Naive thymus-derived CD8-positive, alpha-beta T cell (primary cell): ENCODE results near the gene BUD13. TPM values are rescaled to one million over a fixed set of nuclear protein-coding genes. Genes with fewer than 3 reads are reported as not detected.

Experiments
- ATAC-seq, 2 donors: fragments of 150-1000 bp; cut with Tn5 transposase in 1 of 2; sonication (Bioruptor Pico), chemical (Tn5 transposase) in 1 of 2; 1 replicate in 1 of 2; 2 replicates in 1 of 2; pipeline ENCODE4 v1.10.0; 2021; ENCODE audit warnings: mild to moderate bottlenecking in 2 of 2, moderate library complexity in 2 of 2
- POLR2A ChIA-PET: fragments of 350-600 bp; sonication (Branson Sonifier 250); formaldehyde crosslinking; loops from one replicate; lab custom pipeline; 2021; ENCODE audit warnings: antibody characterized with exemption; lab: Charles Lee
- DNase-seq, 10 donors: peaks; one replicate each; pipeline versions ENCODE4 v3.0.0 to v3.0.0-alpha.2; 2020 to 2022
- H3K27ac Mint-ChIP-seq, 10 donors: one replicate each; pipeline ENCODE4 v1.8.0; 2020 to 2022; ENCODE audit warnings: mild to moderate bottlenecking in 10 of 10, mixed read lengths in 10 of 10, moderate library complexity in 4 of 10, inconsistent platforms in 1 of 10
- H3K27me3 Mint-ChIP-seq, 5 donors: one replicate each; pipeline ENCODE4 v1.8.0; 2021 to 2022; ENCODE audit warnings: mixed read lengths in 5 of 5
- H3K36me3 Mint-ChIP-seq, 3 donors: one replicate each; pipeline ENCODE4 v1.8.0; 2020 to 2022; ENCODE audit warnings: mixed read lengths in 3 of 3, mild to moderate bottlenecking in 2 of 3, inconsistent platforms in 1 of 3
- H3K4me1 Mint-ChIP-seq, 4 donors: one replicate each; pipeline ENCODE4 v1.8.0; 2021 to 2022; ENCODE audit warnings: mixed read lengths in 4 of 4
- H3K4me3 Mint-ChIP-seq, 10 donors: one replicate each; pipeline ENCODE4 v1.8.0; 2020 to 2022; ENCODE audit warnings: mild to moderate bottlenecking in 10 of 10, mixed read lengths in 10 of 10, moderate library complexity in 6 of 10, inconsistent platforms in 1 of 10
- H3K9me3 Mint-ChIP-seq, 9 donors: one replicate each; pipeline ENCODE4 v1.8.0; 2020 to 2022; ENCODE audit warnings: mixed read lengths in 9 of 9, mild to moderate bottlenecking in 3 of 9, inconsistent platforms in 1 of 9, moderate library complexity in 1 of 9
- polyA plus RNA-seq, 3 donors: library from polyadenylated mRNA; unstranded; fragments of 300-500 nt; fragmentation: Illumina TruSeq; gene quantifications; one replicate each; pipeline ENCODE4 v1.2.3, GENCODE V29; 2021
- total RNA-seq, 8 experiments: library from RNA in 2 of 8; stranded (reverse) in 2 of 8; gene quantifications; one replicate each; pipeline ENCODE4 v1.2.3 and lab custom pipeline; 2021 to 2026

Gene BUD13
- total and polyA plus RNA-seq, 5 experiments from 2014 or later: 5.4 to 16.2 (median 14.2) TPM

GRCh38 chr11:116733043-116733755, 39.6 kb downstream of the BUD13 start:
- ATAC-seq (no peak), DNase-seq (no peak)
- peak overlapping the region in 1 of 10 donors; percentile 75 for H3K4me3 Mint-ChIP-seq
- peaks cover 0 to 5% (median 3%) of the 10 kb centered on the region in 5 donors for H3K27me3 Mint-ChIP-seq
- H3K27ac Mint-ChIP-seq: peak overlapping the region in 2 of 10 donors; percentile 61 to 87
- H3K36me3 Mint-ChIP-seq: no peaks in the 10 kb centered on the region
- POLR2A ChIA-PET: no interaction called here
- no peaks in the 10 kb centered on the region for H3K9me3 Mint-ChIP-seq
- H3K4me1 Mint-ChIP-seq: peaks cover 7 to 13% (median 10%) of the 10 kb centered on the region in 4 donors

- H3K36me3 Mint-ChIP-seq: no peaks in the 10 kb centered on the region
Observed at GRCh38 chr11:116732271-116733042, 40.3 kb downstream of the BUD13 start.

GRCh38 chr11:116731821-116732220, 41.0 kb downstream of the BUD13 start:
- Mint-ChIP-seq H3K4me3 (no peak overlapping the region), H3K9me3 (no peaks in the 10 kb centered on the region), H3K27me3 (peaks cover 0 to 5% (median 3%) of the 10 kb centered on the region in 5 donors), H3K36me3 (no peaks in the 10 kb centered on the region), H3K27ac (peak overlapping the region in 1 of 10 donors; percentile 2), H3K4me1 (peaks cover 7 to 13% (median 10%) of the 10 kb centered on the region in 4 donors)
- no peak for ATAC-seq
- POLR2A ChIA-PET: no interaction called here
- DNase-seq: no peak

More at GRCh38 chr11:116732271-116733042, 40.3 kb downstream of the BUD13 start:
- POLR2A ChIA-PET: no interaction called here
- Mint-ChIP-seq H3K4me1 (peaks cover 7 to 13% (median 10%) of the 10 kb centered on the region in 4 donors), H3K4me3 (peak overlapping the region in 1 of 10 donors; percentile 75), H3K27me3 (peaks cover 0 to 5% (median 3%) of the 10 kb centered on the region in 5 donors), H3K27ac (peak overlapping the region in 2 of 10 donors; percentile 61 to 87), H3K9me3 (no peaks in the 10 kb centered on the region)
- DNase-seq (peak; percentile 9 to 69 (median 44)), ATAC-seq (peak; percentile 81 to 89)

- peaks cover 0 to 7% (median 3%) of the 10 kb centered on the region in 5 donors for H3K27me3 Mint-ChIP-seq
- POLR2A ChIA-PET: no interaction called here
Observed at GRCh38 chr11:116731097-116731761, 41.6 kb downstream of the BUD13 start.

GRCh38 chr11:116730601-116731000, 42.2 kb downstream of the BUD13 start:
- POLR2A ChIA-PET: no interaction called here
- DNase-seq (no peak), ATAC-seq (no peak)
- Mint-ChIP-seq H3K36me3 (no peaks in the 10 kb centered on the region), H3K27ac (no peak overlapping the region), H3K27me3 (peaks cover 0 to 7% (median 3%) of the 10 kb centered on the region in 5 donors), H3K4me1 (peaks cover 7 to 13% (median 10%) of the 10 kb centered on the region in 4 donors), H3K4me3 (no peak overlapping the region), H3K9me3 (no peaks in the 10 kb centered on the region)

More at GRCh38 chr11:116731097-116731761, 41.6 kb downstream of the BUD13 start:
- ATAC-seq (no peak), DNase-seq (no peak)
- H3K4me1 Mint-ChIP-seq: peaks cover 7 to 13% (median 10%) of the 10 kb centered on the region in 4 donors
- H3K4me3 Mint-ChIP-seq: no peak overlapping the region
- peak overlapping the region in 1 of 10 donors; percentile 56 for H3K27ac Mint-ChIP-seq
- H3K36me3 Mint-ChIP-seq: no peaks in the 10 kb centered on the region
- H3K9me3 Mint-ChIP-seq: no peaks in the 10 kb centered on the region

- no peak overlapping the region for H3K27ac Mint-ChIP-seq
- H3K4me3 Mint-ChIP-seq: no peak overlapping the region
- no peak for ATAC-seq
- POLR2A ChIA-PET: no interaction called here
- peaks cover 0 to 7% (median 3%) of the 10 kb centered on the region in 5 donors for H3K27me3 Mint-ChIP-seq
- no peaks in the 10 kb centered on the region for H3K9me3 Mint-ChIP-seq
- H3K36me3 Mint-ChIP-seq: no peaks in the 10 kb centered on the region
- DNase-seq: no peak
- peaks cover 7 to 13% (median 10%) of the 10 kb centered on the region in 4 donors for H3K4me1 Mint-ChIP-seq
Observed at GRCh38 chr11:116730241-116730561, 42.6 kb downstream of the BUD13 start.

- Mint-ChIP-seq H3K27ac (no peak overlapping the region), H3K27me3 (peaks cover 0 to 7% (median 6%) of the 10 kb centered on the region in 5 donors), H3K36me3 (no peaks in the 10 kb centered on the region), H3K4me3 (no peak overlapping the region), H3K9me3 (no peaks in the 10 kb centered on the region), H3K4me1 (peaks cover 7 to 13% (median 10%) of the 10 kb centered on the region in 4 donors)
- ATAC-seq: no peak
- POLR2A ChIA-PET: no interaction called here
- DNase-seq: no peak
Observed at GRCh38 chr11:116729501-116730240, 43.1 kb downstream of the BUD13 start.

GRCh38 chr11:116727990-116728389, 44.8 kb downstream of the BUD13 start:
- no peaks in the 10 kb centered on the region for H3K9me3 Mint-ChIP-seq
- peaks cover 7 to 9% (median 7%) of the 10 kb centered on the region in 4 donors for H3K4me1 Mint-ChIP-seq
- H3K27ac Mint-ChIP-seq: no peak overlapping the region
- POLR2A ChIA-PET: no interaction called here
- no peak for DNase-seq
- H3K27me3 Mint-ChIP-seq: peaks cover 0 to 10% (median 9%) of the 10 kb centered on the region in 5 donors
- H3K4me3 Mint-ChIP-seq: no peak overlapping the region
- H3K36me3 Mint-ChIP-seq: no peaks in the 10 kb centered on the region
- no peak for ATAC-seq

GRCh38 chr11:116725434-116726221, 47.2 kb downstream of the BUD13 start:
- H3K4me3 Mint-ChIP-seq: no peak overlapping the region
- no peaks in the 10 kb centered on the region for H3K36me3 Mint-ChIP-seq
- no peaks in the 10 kb centered on the region for H3K9me3 Mint-ChIP-seq
- peaks cover 0 to 22% (median 8%) of the 10 kb centered on the region in 5 donors for H3K27me3 Mint-ChIP-seq
- H3K27ac Mint-ChIP-seq: no peak overlapping the region
- no peak for ATAC-seq
- POLR2A ChIA-PET: no interaction called here
- DNase-seq: no peak
- no peaks in the 10 kb centered on the region for H3K4me1 Mint-ChIP-seq

- DNase-seq: no peak
- Mint-ChIP-seq H3K36me3 (no peaks in the 10 kb centered on the region), H3K9me3 (no peaks in the 10 kb centered on the region), H3K4me1 (no peaks in the 10 kb centered on the region), H3K4me3 (no peak overlapping the region), H3K27me3 (peaks cover 0 to 22% (median 8%) of the 10 kb centered on the region in 5 donors), H3K27ac (no peak overlapping the region)
- POLR2A ChIA-PET: no interaction called here
- ATAC-seq: no peak
Observed at GRCh38 chr11:116724813-116725212, 48.0 kb downstream of the BUD13 start.

GRCh38 chr11:116723511-116723910, 49.3 kb downstream of the BUD13 start:
- no peaks in the 10 kb centered on the region for H3K4me1 Mint-ChIP-seq
- H3K27ac Mint-ChIP-seq: no peak overlapping the region
- H3K36me3 Mint-ChIP-seq: no peaks in the 10 kb centered on the region
- H3K9me3 Mint-ChIP-seq: no peaks in the 10 kb centered on the region
- ATAC-seq (no peak), DNase-seq (no peak)
- peaks cover 0 to 22% (median 8%) of the 10 kb centered on the region in 5 donors for H3K27me3 Mint-ChIP-seq
- H3K4me3 Mint-ChIP-seq: no peak overlapping the region
- POLR2A ChIA-PET: no interaction called here
